ENCODE measurements around the gene IPMK. TPM values are rescaled to one million over a fixed set of nuclear protein-coding genes. Genes with fewer than 3 reads are reported as not detected.

Gene IPMK
- total RNA-seq, 1 donor from 2014 or later = 20.9 TPM

Other genes starting within 250 kb of the IPMK start
- 17.5 TPM for gene CISD1, start 1.3 kb upstream of the IPMK start, total RNA-seq
- gene UBE2D1, start 67.1 kb upstream of the IPMK start, total RNA-seq = 32.0 TPM
- 40.8 TPM for gene TFAM, start 117.5 kb upstream of the IPMK start, total RNA-seq
- gene BICC1, start 245.0 kb upstream of the IPMK start, total RNA-seq = 3.7 TPM